GM23248 (cell line): ENCODE measurements around the gene AADAC. TPM values are rescaled to one million over a fixed set of nuclear protein-coding genes. Genes with fewer than 3 reads are reported as not detected.

ENCODE experiments used
- DNase-seq: peaks from one replicate; pipeline ENCODE4 v3.0.0-alpha.2; 2015
- H2AFZ ChIP-seq: fragments of 200-600 bp; sonication (generic); 2 replicates; pipeline ENCODE4 v1.6.1; 2016; ENCODE audit warnings: antibody characterized with exemption
- H3F3A ChIP-seq: fragments of 200-600 bp; sonication (generic); 2 replicates; pipeline ENCODE4 v1.6.1; 2016; ENCODE audit warnings: mild to moderate bottlenecking, antibody characterized with exemption, mixed run types; ENCODE audit not compliant: insufficient read depth
- H3K27ac ChIP-seq: fragments of 200-600 bp; sonication (generic); 2 replicates; pipeline ENCODE4 v1.5.1; 2016; ENCODE audit warnings: mild to moderate bottlenecking
- H3K27me3 ChIP-seq: fragments of 200-600 bp; sonication (generic); replicated peaks from 2 replicates; pipeline ENCODE4 v1.6.1; 2016; ENCODE audit warnings: mild to moderate bottlenecking; ENCODE audit not compliant: insufficient read depth
- H3K36me3 ChIP-seq: fragments of 200-600 bp; sonication (generic); 2 replicates; pipeline ENCODE4 v1.6.1; 2016; ENCODE audit warnings: low read depth, mild to moderate bottlenecking
- H3K4me1 ChIP-seq: fragments of 200-600 bp; sonication (generic); 2 replicates; pipeline ENCODE4 v1.6.1; 2016; ENCODE audit warnings: mild to moderate bottlenecking; ENCODE audit not compliant: insufficient read depth
- H3K4me2 ChIP-seq: fragments of 200-600 bp; sonication (generic); one replicate; pipeline ENCODE4 v1.6.1; 2016; ENCODE audit warnings: mild to moderate bottlenecking; ENCODE audit not compliant: unreplicated experiment
- H3K4me3 ChIP-seq: fragments of 200-600 bp; sonication (generic); 2 replicates; pipeline ENCODE4 v1.5.1; 2016; ENCODE audit warnings: mild to moderate bottlenecking
- H3K79me2 ChIP-seq: fragments of 200-600 bp; sonication (generic); 2 replicates; pipeline ENCODE4 v1.6.1; 2016; ENCODE audit warnings: mild to moderate bottlenecking; ENCODE audit not compliant: insufficient read depth
- H3K9ac ChIP-seq: fragments of 200-600 bp; sonication (generic); 2 replicates; pipeline ENCODE4 v1.6.1; 2016; ENCODE audit warnings: mild to moderate bottlenecking
- H3K9me2 ChIP-seq: fragments of 200-600 bp; sonication (generic); 2 replicates; pipeline ENCODE4 v1.6.1; 2016; ENCODE audit warnings: mixed run types, mild to moderate bottlenecking, moderate library complexity; ENCODE audit not compliant: insufficient read depth
- H3K9me3 ChIP-seq: fragments of 200-600 bp; sonication (generic); one replicate; pipeline ENCODE4 v1.6.1; 2017; ENCODE audit warnings: low read depth
- H4K20me1 ChIP-seq: fragments of 200-600 bp; sonication (generic); 2 replicates; pipeline ENCODE4 v1.6.0; 2016; ENCODE audit not compliant: insufficient read depth
- EZH2 ChIP-seq: fragments of 200-600 bp; sonication (generic); IDR thresholded peaks from 2 replicates; pipeline ENCODE4 v1.6.1; 2018; ENCODE audit warnings: antibody characterized with exemption, mild to moderate bottlenecking; ENCODE audit not compliant: insufficient read depth, poor library complexity, severe bottlenecking
- EZH2phosphoT487 ChIP-seq: fragments of 200-600 bp; sonication (generic); IDR thresholded peaks from 2 replicates; pipeline ENCODE4 v1.6.1; 2018; ENCODE audit warnings: antibody characterized with exemption, moderate library complexity, mild to moderate bottlenecking, low read depth; ENCODE audit not compliant: insufficient read depth
- whole genome bisulfite sequencing, 2 experiments: methylation state at CpG; one replicate each; pipeline ENCODE4 v1.1.6; 2015 to 2017; ENCODE audit warnings: low lambda C conversion rate in 2 of 2, low coverage in 1 of 2; ENCODE audit errors: missing lambda C conversion rate in 2 of 2; 5-methylcytosine and 5-hydroxymethylcytosine counted together
- in situ Hi-C: fragments of 300-500 bp; cut with MboI; formaldehyde crosslinking; loops from 2 replicates; pipeline ENCODE4 v1.15.0; 2020
- polyA plus RNA-seq: library from polyadenylated mRNA; unstranded; fragments of >200 nt; fragmentation: Nextera tagmentation; extraction: Ambion mirVana; gene quantifications from 2 replicates; pipeline ENCODE4 v1.2.1, GENCODE V29; 2016
- total RNA-seq: library from RNA; depleted of rRNA; stranded (reverse); fragments of >200 nt; shearing (Covaris generic); gene quantifications from 2 replicates; pipeline ENCODE4 v1.2.3, GENCODE V29; 2014

AADAC gene
- total and polyA plus RNA-seq, 2 experiments from 2014 or later, result not detected

DNA sequence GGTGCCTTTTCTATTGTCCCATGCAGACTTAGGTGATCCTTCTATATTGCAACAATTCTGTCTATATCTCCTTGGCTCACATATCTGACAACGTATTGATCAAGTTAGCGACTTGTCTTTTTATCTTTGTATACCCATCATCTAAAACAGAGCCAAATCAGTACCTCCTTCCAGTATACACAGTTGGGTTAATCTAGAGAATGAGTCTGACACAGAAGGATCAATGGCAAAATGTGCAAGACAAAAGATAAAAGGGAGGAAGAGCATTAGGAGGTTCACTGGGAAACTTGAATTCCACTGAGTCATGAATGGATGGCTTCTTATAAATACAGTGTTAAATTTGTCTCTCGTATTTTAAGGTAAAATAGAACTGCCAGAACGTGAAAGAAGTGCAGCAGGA, 6.0 kb downstream of the AADAC start:
- Histone ChIP-seq H4K20me1 (no peaks in the 10 kb centered on the region), H3K79me2 (no peaks in the 10 kb centered on the region), H3K27ac (no peak overlapping the region), H3K4me3 (no peak overlapping the region), H3K4me1 (peaks cover 8% of the 10 kb centered on the region), H3K9me2 (no peaks in the 10 kb centered on the region), H3K9me3 (no peaks in the 10 kb centered on the region), H3K4me2 (no peak overlapping the region), H3K36me3 (no peaks in the 10 kb centered on the region), H3F3A (no peaks in the 10 kb centered on the region), H3K9ac (no peak overlapping the region), H2AFZ (no peak overlapping the region), H3K27me3 (no peaks in the 10 kb centered on the region)
- TF ChIP-seq EZH2phosphoT487, result no peak
- TF ChIP-seq EZH2, result no peak
- 96 to 98% methylated on average over 4 of the region's 4 CpGs for WGBS, 2 experiments
- no peak for DNase-seq
- in situ Hi-C loops, result no loop called here

GRCh38 chr3:151827816-151828215, 13.9 kb downstream of the AADAC start:
- TF ChIP-seq EZH2, result no peak
- in situ Hi-C loops, result no loop called here
- Histone ChIP-seq H3K4me2 (no peak overlapping the region), H3K36me3 (no peaks in the 10 kb centered on the region), H3K9me3 (no peaks in the 10 kb centered on the region), H3K4me3 (no peak overlapping the region), H2AFZ (no peak overlapping the region), H3K79me2 (no peaks in the 10 kb centered on the region), H3K27me3 (no peaks in the 10 kb centered on the region), H3K9me2 (no peaks in the 10 kb centered on the region), H4K20me1 (no peaks in the 10 kb centered on the region), H3K9ac (no peak overlapping the region), H3K27ac (no peak overlapping the region), H3K4me1 (no peaks in the 10 kb centered on the region), H3F3A (no peaks in the 10 kb centered on the region)
- no peak for DNase-seq
- 77 to 88% methylated on average over 3 of the region's 3 CpGs for WGBS, 2 experiments

- Histone ChIP-seq H3K9me3 (no peaks in the 10 kb centered on the region), H3K4me2 (no peak overlapping the region), H3K27me3 (no peaks in the 10 kb centered on the region), H3K36me3 (no peaks in the 10 kb centered on the region), H3K4me1 (peaks cover 21% of the 10 kb centered on the region), H3K79me2 (no peaks in the 10 kb centered on the region), H2AFZ (no peak overlapping the region), H3F3A (peaks cover 16% of the 10 kb centered on the region), H3K4me3 (no peak overlapping the region), H3K9ac (no peak overlapping the region), H4K20me1 (no peaks in the 10 kb centered on the region), H3K27ac (no peak overlapping the region), H3K9me2 (no peaks in the 10 kb centered on the region)
- peak; percentile 48 for DNase-seq
- TF ChIP-seq EZH2phosphoT487 (no peak), EZH2 (no peak)
- in situ Hi-C loops, result loop anchor here (5.0 to 10.0 kb wide), 2 partner anchors 394 to 541 kb away; no protein-coding TSS in a partner anchor
- WGBS, 2 experiments, result 60 to 67% methylated on average over 5 of the region's 5 CpGs
Measured at GRCh38 chr3:151835751-151836525, 22.0 kb downstream of the AADAC start.

DNA sequence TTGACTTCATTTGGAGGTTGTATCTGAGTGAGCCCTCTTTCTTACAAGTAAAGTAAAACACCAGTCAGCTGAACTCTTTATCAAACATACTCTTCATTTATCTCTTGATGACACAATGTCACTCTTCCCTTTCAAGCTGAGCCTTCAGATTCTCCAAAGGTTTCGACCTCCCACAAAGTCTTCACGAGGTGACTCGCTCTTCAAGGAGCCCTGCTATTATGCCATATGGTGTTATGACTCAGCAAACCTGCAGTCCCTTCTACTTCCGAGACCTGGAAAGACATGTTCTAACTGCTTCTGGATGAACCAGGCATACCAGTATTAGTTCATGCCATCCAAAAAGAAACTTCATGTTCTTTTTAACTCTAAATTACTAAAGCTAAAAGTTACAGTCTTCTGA, 23.1 kb downstream of the AADAC start:
- Histone ChIP-seq H3K79me2 (no peaks in the 10 kb centered on the region), H4K20me1 (no peaks in the 10 kb centered on the region), H3K36me3 (no peaks in the 10 kb centered on the region), H3K4me2 (peak overlapping the region; percentile 13), H2AFZ (0 out of 2 replicates have a peak overlapping the region, but pooled peaks have one; percentile 0), H3F3A (peaks cover 16% of the 10 kb centered on the region), H3K4me3 (peak overlapping the region; percentile 24), H3K27me3 (no peaks in the 10 kb centered on the region), H3K27ac (peak overlapping the region; percentile 32), H3K9ac (no peak overlapping the region), H3K4me1 (peaks cover 27% of the 10 kb centered on the region), H3K9me3 (no peaks in the 10 kb centered on the region), H3K9me2 (no peaks in the 10 kb centered on the region)
- DNase-seq, result peak; percentile 91
- WGBS, 2 experiments, result 22 to 25% methylated on average over 4 of the region's 4 CpGs
- in situ Hi-C loops, result loop anchor here (5.0 to 10.0 kb wide), 2 partner anchors 395 to 542 kb away; no protein-coding TSS in a partner anchor
- TF ChIP-seq EZH2phosphoT487 (no peak), EZH2 (no peak)
